ENCODE results near the gene GRIA4.
"Not testable (repeated sequence)": the region's sequence is repeated elsewhere in the genome, so short reads cannot be mapped to it uniquely, and the experiment has no call there.

Gene GRIA4

DNA sequence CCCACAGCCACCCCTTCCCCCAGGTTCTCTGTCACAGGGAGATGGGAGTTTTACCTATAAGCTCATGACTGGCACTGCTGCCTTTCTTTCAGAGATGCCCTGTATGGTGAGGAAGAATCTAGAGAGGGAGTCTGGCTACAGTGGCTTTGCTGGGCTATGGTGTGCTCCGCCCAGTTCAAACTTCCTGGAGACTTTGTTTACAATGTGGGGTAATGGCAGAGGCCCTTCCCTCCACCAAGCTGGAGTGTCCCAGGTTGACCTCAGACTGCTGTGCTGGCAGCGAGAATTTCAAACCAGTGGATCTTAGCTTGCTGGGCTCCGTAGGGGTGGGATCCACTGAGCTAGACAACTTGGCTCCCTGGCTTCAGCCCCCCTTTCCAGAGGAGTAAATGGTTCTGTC is 268.6 kb downstream of the GRIA4 start:
- H3K27me3 ChIP-seq: no peaks in the 10 kb centered on the region
- no peak overlapping the region for H3K4me3 ChIP-seq (ENCODE audit: low read depth in 1 of 2, low read length in 1 of 2)
- H3K4me1 ChIP-seq (ENCODE audit: control insufficient read depth in 1 of 2, insufficient read depth in 1 of 2, low read depth in 1 of 2, low read length in 1 of 2): no peaks in the 10 kb centered on the region
- TF ChIP-seq, protein P1, sequence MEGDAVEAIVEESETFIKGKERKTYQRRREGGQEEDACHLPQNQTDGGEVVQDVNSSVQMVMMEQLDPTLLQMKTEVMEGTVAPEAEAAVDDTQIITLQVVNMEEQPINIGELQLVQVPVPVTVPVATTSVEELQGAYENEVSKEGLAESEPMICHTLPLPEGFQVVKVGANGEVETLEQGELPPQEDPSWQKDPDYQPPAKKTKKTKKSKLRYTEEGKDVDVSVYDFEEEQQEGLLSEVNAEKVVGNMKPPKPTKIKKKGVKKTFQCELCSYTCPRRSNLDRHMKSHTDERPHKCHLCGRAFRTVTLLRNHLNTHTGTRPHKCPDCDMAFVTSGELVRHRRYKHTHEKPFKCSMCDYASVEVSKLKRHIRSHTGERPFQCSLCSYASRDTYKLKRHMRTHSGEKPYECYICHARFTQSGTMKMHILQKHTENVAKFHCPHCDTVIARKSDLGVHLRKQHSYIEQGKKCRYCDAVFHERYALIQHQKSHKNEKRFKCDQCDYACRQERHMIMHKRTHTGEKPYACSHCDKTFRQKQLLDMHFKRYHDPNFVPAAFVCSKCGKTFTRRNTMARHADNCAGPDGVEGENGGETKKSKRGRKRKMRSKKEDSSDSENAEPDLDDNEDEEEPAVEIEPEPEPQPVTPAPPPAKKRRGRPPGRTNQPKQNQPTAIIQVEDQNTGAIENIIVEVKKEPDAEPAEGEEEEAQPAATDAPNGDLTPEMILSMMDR (IDR thresholded peaks at IDR 0.05): no peak
- H3K9me3 ChIP-seq: no peaks in the 10 kb centered on the region
- no peak overlapping the region for H3K27ac ChIP-seq
- no peaks in the 10 kb centered on the region for H3K36me3 ChIP-seq

DNA sequence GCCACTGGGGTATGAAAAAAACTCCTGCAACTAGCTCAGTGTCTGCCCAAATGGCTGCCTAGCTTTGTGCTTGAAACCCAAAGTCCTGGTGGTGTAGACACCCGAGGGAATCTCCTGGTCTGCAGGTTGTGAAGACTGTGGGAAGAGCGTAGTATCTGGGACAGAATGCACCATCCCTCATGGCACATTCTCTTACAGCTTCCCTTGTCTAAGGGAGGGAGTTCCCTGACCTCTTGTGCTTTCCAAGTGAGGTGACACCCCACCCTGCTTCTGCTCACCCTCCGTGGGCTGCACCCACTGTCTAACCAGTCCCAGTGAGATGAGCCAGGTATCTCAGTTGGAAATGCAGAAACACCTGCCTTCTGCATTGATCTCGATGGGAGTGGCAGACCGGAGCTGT is 269.1 kb downstream of the GRIA4 start:
- H3K27ac ChIP-seq; H3K27me3 ChIP-seq; H3K9me3 ChIP-seq; H3K4me3 ChIP-seq (ENCODE audit: low read depth in 1 of 2, low read length in 1 of 2); H3K36me3 ChIP-seq; H3K4me1 ChIP-seq (ENCODE audit: control insufficient read depth in 1 of 2, insufficient read depth in 1 of 2, low read depth in 1 of 2, low read length in 1 of 2): not testable (repeated sequence)

DNA sequence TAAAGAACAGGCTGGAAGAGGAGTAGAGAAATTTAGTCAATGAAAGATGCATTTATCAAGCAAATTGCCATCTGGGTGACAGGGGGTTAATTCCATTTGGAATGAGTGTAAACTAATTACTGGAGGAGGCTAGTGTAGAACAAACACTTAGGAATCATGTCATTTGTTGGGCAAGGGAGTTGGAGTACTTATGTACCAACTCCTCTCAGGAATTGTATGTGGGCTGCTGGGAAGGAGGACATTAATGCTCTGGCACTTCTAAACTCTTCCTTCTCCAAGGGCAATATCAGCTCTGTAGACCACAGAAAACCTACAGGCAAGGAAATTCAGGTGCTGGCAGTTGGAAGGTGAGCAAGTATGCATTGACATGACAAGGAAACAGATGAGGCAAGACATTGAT is 271.2 kb downstream of the GRIA4 start:
- TF ChIP-seq, protein P1 (IDR thresholded peaks at IDR 0.05): no peak
- Histone ChIP-seq H3K9me3 (no peaks in the 10 kb centered on the region), H3K4me3 (ENCODE audit: low read depth in 1 of 2, low read length in 1 of 2) (no peak overlapping the region), H3K4me1 (ENCODE audit: control insufficient read depth in 1 of 2, insufficient read depth in 1 of 2, low read depth in 1 of 2, low read length in 1 of 2) (no peaks in the 10 kb centered on the region), H3K27me3 (no peaks in the 10 kb centered on the region), H3K36me3 (no peaks in the 10 kb centered on the region), H3K27ac (no peak overlapping the region)

DNA sequence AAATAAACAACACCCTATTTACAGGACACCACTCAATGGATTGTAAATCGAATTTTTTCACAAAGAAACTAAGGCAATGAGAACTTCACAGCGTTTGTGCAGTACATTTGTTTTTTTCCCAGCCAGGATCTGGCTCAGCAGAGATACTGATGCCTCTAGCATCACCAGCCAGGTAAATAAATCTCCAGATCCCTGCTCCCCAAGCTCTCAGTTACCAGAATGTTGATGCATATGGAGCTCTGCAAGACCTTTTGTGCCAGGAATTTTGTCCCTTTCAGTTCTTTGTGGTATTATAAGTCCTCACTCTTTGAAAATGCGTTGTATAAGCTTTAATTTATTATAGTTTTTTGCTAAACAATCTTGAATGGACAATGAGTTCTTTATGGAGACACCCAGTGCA is 274.6 kb downstream of the GRIA4 start:
- H3K36me3 ChIP-seq: no peaks in the 10 kb centered on the region
- TF ChIP-seq, protein P1 (IDR thresholded peaks at IDR 0.05): no peak
- no peaks in the 10 kb centered on the region for H3K9me3 ChIP-seq
- H3K4me1 ChIP-seq (ENCODE audit: control insufficient read depth in 1 of 2, insufficient read depth in 1 of 2, low read depth in 1 of 2, low read length in 1 of 2): no peaks in the 10 kb centered on the region
- no peak overlapping the region for H3K4me3 ChIP-seq (ENCODE audit: low read depth in 1 of 2, low read length in 1 of 2)
- H3K27me3 ChIP-seq: no peaks in the 10 kb centered on the region
- no peak overlapping the region for H3K27ac ChIP-seq

DNA sequence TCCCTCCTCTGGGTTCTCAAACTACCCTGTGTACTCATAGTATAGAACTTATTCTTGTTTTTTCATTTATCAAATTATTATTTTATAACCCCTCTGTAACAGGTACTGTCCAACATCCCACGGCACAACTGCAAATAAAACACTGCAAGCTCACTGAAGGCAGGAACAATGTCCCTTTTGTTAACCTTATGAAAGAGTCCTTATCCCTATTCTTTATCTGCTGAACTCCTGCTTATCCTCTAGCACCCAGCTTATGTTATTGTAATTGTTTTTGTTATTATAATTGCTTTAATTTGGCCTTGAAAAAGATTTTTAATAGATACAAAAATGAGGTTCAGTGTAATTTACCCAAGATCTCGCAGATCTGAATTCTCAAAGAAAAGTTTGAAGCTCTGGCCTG is 281.8 kb downstream of the GRIA4 start:
- Histone ChIP-seq H3K27me3 (no peaks in the 10 kb centered on the region), H3K9me3 (no peaks in the 10 kb centered on the region), H3K27ac (no peak overlapping the region), H3K4me1 (ENCODE audit: control insufficient read depth in 1 of 2, insufficient read depth in 1 of 2, low read depth in 1 of 2, low read length in 1 of 2) (no peaks in the 10 kb centered on the region), H3K36me3 (no peaks in the 10 kb centered on the region), H3K4me3 (ENCODE audit: low read depth in 1 of 2, low read length in 1 of 2) (no peak overlapping the region)
- TF ChIP-seq, protein P1 (IDR thresholded peaks at IDR 0.05): no peak

DNA sequence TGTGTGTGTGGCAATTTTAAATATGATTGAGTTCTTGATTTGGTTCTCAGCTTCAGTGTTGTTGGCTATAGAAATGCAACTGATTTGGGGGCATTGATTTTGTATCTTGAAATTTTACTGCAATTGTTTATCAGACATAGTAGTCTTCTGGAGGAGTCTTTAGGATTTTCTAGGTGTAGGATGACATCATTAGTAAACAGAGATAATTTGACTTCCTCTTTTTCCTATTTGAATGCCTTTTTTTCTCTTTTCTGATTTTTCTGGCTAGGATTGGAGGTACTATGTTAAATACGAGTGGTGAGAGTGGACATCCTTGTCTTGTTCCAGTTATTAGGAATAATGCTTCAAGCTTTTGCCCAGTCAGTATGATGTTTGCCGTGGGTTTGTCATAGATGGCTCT is 287.3 kb downstream of the GRIA4 start:
- Histone ChIP-seq H3K4me1 (ENCODE audit: control insufficient read depth in 1 of 2, insufficient read depth in 1 of 2, low read depth in 1 of 2, low read length in 1 of 2) (no peaks in the 10 kb centered on the region), H3K27me3 (no peaks in the 10 kb centered on the region), H3K9me3 (no peaks in the 10 kb centered on the region), H3K27ac (no peak overlapping the region), H3K4me3 (ENCODE audit: low read depth in 1 of 2, low read length in 1 of 2) (no peak overlapping the region), H3K36me3 (no peaks in the 10 kb centered on the region)
- TF ChIP-seq, protein P1 (IDR thresholded peaks at IDR 0.05): no peak

Measured in neutrophil (primary cell).